NCI-H748 (cell line): ENCODE data around the gene C9orf50.
"Not testable (repeated sequence)": the region's sequence is repeated elsewhere in the genome, so short reads cannot be mapped to it uniquely, and the experiment has no call there.

Experiments
- DNase-seq: peaks from one replicate; lab custom pipeline; 2025; ENCODE audit not compliant: unreplicated experiment; lab: John Stamatoyannopoulos, UW

Gene C9orf50

GRCh38 chr9:129648092-129648763 is 27.3 kb upstream of the C9orf50 start:
- DNase-seq = no peak

GRCh38 chr9:129647635-129648034 is 26.7 kb upstream of the C9orf50 start:
- no peak for DNase-seq

GRCh38 chr9:129646654-129647053 is 25.8 kb upstream of the C9orf50 start:
- no peak for DNase-seq

- DNase-seq = no peak
Measured at GRCh38 chr9:129646252-129646651, 25.4 kb upstream of the C9orf50 start.

- DNase-seq = no peak
Measured at GRCh38 chr9:129644902-129645301, 24.0 kb upstream of the C9orf50 start.

GRCh38 chr9:129644365-129644764 is 23.5 kb upstream of the C9orf50 start:
- no peak for DNase-seq

GRCh38 chr9:129643706-129644105 is 22.8 kb upstream of the C9orf50 start:
- DNase-seq = no peak

- peak; percentile 95 for DNase-seq
Measured at GRCh38 chr9:129641750-129642585, 21.1 kb upstream of the C9orf50 start, which contains the start of gene ASB6. ASB6 (minus strand) TSS chr9:129642151; CDS start chr9:129641999, 152 bp downstream.

- peak; percentile 27 for DNase-seq
Measured at GRCh38 chr9:129640871-129641749, 20.2 kb upstream of the C9orf50 start.

- DNase-seq = peak; percentile 78
Measured at GRCh38 chr9:129640086-129640870, 19.4 kb upstream of the C9orf50 start.

- DNase-seq = no peak
Measured at GRCh38 chr9:129639756-129640085, 18.8 kb upstream of the C9orf50 start.

GRCh38 chr9:129639034-129639630 is 18.2 kb upstream of the C9orf50 start:
- no peak for DNase-seq

- no peak for DNase-seq
Measured at GRCh38 chr9:129637673-129638439, 17.0 kb upstream of the C9orf50 start.

GRCh38 chr9:129637102-129637501 is 16.2 kb upstream of the C9orf50 start:
- DNase-seq = no peak

- DNase-seq = not testable (repeated sequence)
Measured at GRCh38 chr9:129636343-129636742, 15.4 kb upstream of the C9orf50 start.

GRCh38 chr9:129635099-129636065 is 14.5 kb upstream of the C9orf50 start:
- no peak for DNase-seq

GRCh38 chr9:129633848-129634247 is 12.9 kb upstream of the C9orf50 start:
- DNase-seq = no peak

- DNase-seq = no peak
Measured at GRCh38 chr9:129633207-129633606, 12.3 kb upstream of the C9orf50 start.
